Thyroid gland (tissue), 4 donors: ENCODE measurements around the gene SCARF2.

ENCODE experiments used
- CTCF ChIP-seq, 6 experiments: fragments of 200-600 bp in 3 of 6; fragments of 450-650 bp in 3 of 6; sonication (generic) in 3 of 6; IDR thresholded peaks; one replicate each; pipeline ENCODE4 v1.5.1; 2016 to 2019; ENCODE audit warnings: antibody characterized with exemption in 6 of 6, mild to moderate bottlenecking in 2 of 6, inconsistent platforms in 1 of 6, moderate library complexity in 1 of 6
- POLR2A ChIP-seq, 2 donors: fragments of 450-650 bp; IDR thresholded peaks; one replicate each; pipeline ENCODE4 v1.6.1; 2017; ENCODE audit warnings: antibody characterized with exemption in 2 of 2, mild to moderate bottlenecking in 2 of 2, moderate library complexity in 1 of 2

DNA sequence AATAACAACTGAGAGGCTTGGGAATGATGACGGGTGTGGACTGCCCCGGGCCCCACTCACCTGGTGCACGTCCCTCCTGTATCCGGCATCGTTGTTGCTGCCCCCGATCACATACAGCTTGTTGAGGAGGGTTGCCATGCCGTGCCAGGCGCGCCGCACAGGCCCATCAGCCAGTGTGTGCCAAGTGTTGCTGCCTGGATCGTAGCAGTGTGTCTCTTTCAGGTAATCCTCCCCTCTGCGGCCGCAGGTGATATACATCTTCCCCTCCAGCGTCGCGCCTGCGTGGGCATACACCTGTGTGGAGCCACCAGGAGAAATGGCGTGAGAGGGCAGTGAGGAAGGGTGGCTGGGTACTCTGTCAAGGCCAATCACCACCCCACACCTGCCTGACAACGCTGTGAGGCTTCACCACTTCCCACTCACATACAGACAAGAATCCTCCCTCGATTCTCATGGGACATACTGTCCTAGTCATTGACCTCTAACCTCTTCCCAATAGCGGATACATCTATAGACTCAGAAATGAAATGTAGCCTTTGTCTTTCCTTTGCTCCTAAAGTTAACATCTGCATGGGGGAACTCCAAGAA lies 8.9 kb upstream of the SCARF2 start:
- TF ChIP-seq CTCF (IDR thresholded peaks at IDR 0.05) = no peak
- TF ChIP-seq POLR2A (IDR thresholded peaks at IDR 0.05) = no peak
